DMS53 (cell line): ENCODE data around the gene EVI5.
A peak's percentile ranks its signal among the peaks of the same experiment; 100 is the strongest.

Experiments
- DNase-seq: peaks from one replicate; lab custom pipeline; 2025; lab: John Stamatoyannopoulos, UW

The EVI5 gene

DNA sequence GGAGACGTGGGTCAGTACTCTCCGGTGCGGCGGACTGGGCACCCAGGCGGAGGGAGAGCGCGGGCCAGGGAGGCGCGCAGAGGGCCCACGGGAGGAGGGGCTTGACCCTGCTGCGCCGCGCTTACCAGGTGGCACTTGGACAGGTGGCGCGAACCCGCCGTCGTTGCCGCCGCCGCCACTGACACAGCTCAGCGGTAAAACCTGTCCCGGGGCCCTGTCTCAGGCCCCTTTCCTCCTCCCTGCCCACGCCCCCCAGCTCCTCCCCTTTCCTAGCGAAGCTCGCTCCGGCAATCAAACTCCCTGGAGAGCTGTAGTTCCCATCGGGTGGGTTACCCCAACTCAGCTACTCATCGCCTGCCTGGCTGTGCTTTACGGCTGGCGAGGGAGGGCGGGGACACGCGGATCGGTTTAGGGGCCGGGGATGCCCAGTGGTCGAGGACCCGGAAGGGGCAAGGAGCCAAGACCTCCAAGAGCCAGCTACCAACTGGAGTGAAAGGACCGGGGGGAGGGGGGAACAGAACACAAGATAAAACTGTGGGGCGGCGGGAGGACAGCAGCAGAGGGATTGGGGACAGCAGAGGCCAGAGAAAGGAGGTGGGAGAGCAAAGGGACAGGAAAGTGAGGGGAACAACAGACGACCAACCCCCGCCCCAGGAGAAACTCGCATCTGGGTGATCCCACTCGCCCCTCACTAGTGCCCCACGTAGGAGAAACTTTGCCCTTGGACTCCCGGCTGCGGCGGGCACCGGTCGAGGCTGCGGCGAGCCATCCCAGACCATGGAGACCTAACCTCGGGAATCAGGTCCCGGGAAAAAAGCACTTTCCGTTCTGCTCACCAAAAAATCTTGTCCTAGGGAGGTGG lies 301.1 kb downstream of the EVI5 start:
- DNase-seq, result peak; percentile 93

DNA sequence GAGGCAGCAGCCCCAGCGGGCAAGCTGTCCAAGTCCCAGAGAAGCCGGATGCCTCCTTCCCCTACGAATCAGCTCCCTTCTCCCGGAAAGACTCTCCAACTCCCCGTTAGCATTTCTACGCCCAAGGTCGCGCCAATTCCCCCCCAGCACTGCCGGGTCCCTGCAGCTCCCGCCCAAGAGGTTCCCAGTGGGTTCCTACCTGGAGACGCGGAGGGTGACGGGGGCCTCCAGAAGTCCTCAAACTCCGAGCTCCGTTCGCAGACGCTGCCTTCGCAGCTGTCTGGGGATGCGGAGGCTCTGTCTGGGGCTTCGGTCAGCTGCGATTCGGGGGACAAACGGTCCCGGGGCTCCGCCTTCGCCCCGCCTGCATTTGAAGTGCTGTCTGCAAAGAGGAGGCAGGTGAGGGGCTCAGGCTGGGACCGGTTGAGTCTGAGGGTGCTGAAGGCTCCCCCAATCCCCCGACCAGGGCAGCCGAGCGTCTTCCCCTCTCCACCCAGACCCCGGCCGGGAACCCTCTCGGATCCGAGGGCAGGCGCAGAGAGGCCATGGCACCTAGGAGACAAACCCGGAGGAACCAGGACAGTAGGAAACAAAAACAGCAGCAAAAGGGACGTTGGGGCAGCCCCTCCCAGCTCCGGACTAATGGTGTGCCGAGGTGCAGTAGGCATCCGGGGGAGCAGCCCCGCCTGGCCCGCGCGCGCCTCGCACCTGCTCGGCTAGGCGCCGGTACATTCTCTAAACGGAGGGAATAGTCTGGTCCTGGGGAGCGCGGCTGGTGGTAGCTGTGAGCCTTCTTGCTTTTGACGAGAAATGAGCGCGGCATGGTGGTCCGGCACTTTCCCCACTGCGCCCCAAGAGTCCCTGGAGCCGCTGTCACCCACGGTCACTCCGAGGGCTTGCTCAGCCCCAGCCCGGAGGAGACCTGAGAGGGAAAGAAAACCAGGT lies 302.0 kb downstream of the EVI5 start:
- DNase-seq, result peak; percentile 88

GRCh38 chr1:92481971-92482664 lies 302.8 kb downstream of the EVI5 start:
- peak; percentile 41 for DNase-seq

- no peak for DNase-seq
These were observed 303.3 kb downstream of the EVI5 start for GRCh38 chr1:92481599-92481925.

DNA sequence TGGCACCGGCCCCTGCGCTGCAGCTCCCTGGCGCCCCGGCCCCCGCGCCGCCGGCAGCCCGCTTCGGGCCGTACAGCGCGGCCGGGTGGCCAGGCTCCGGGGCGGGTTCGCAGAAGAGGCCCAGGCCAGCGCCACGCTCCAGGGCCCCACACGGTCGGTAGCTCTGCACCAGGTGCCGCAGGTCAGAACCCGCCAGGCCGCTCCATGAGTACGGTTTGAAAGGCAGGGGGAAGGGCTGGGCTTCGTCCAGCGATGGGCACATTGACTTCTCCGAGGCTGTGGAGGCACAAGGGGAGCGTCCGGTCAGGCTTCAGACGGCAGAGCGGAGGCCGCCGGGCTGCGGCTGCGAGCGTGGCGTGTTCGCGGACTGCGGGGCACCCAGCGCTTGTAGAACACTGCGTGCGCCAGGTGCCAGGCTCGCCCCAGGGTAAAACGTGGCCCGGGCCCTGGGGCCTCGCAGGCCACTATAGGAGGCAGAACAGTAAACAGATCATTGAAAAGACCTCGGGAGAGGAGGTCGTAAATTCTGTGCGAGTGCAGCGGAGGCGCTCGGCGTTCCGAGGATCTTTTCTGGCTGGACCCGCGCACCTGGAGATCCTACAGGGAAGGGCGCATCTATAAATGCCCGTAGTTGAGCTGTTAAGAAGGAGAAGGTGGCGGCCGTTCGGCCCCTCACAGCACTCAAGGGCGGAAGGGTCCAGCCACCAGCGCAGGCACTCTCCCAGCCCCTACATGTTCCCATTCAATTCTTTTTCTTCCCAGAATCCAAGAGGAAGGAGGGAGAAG lies 303.9 kb downstream of the EVI5 start:
- DNase-seq, result no peak

- DNase-seq, result no peak
These were observed 304.6 kb downstream of the EVI5 start for GRCh38 chr1:92480200-92480812.

- no peak for DNase-seq
These were observed 305.3 kb downstream of the EVI5 start for GRCh38 chr1:92479587-92479986.

- no peak for DNase-seq
These were observed 306.5 kb downstream of the EVI5 start for GRCh38 chr1:92478393-92478792.

DNA sequence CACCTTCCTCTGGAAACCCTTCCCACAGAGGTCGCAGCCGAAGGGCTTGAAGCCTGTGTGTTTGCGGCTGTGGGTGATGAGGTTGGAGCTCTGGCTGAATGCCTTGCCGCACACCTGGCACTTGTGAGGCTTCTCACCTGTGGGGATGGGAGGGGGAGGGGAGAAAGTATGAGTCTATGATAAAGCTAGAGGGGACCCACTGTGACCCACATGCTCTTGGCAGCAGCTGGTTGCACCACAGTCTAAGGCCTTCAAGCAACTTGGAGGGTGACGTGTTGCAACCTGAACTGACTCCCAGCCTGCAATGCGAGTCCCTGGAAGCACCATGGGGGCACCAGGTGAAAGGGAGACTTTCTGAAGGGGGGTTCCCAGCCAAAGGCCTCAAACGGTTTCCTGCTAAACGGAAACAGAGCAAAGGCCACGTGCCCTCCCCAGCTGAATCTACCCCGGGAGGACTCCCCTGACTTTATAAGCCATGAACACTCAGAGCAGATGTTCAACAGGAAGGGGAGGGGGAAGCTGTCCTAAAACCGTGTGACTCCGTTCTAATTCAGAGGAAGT lies 308.8 kb downstream of the EVI5 start:
- DNase-seq, result no peak

GRCh38 chr1:92475029-92475428 lies 309.9 kb downstream of the EVI5 start:
- no peak for DNase-seq

- no peak for DNase-seq
These were observed 311.0 kb downstream of the EVI5 start for GRCh38 chr1:92473781-92474495.

- DNase-seq, result no peak
These were observed 314.7 kb downstream of the EVI5 start for GRCh38 chr1:92470216-92470615.

GRCh38 chr1:92466683-92467352 lies 318.1 kb downstream of the EVI5 start:
- DNase-seq, result no peak

- no peak for DNase-seq
These were observed 319.7 kb downstream of the EVI5 start for GRCh38 chr1:92465256-92465647.

DNA sequence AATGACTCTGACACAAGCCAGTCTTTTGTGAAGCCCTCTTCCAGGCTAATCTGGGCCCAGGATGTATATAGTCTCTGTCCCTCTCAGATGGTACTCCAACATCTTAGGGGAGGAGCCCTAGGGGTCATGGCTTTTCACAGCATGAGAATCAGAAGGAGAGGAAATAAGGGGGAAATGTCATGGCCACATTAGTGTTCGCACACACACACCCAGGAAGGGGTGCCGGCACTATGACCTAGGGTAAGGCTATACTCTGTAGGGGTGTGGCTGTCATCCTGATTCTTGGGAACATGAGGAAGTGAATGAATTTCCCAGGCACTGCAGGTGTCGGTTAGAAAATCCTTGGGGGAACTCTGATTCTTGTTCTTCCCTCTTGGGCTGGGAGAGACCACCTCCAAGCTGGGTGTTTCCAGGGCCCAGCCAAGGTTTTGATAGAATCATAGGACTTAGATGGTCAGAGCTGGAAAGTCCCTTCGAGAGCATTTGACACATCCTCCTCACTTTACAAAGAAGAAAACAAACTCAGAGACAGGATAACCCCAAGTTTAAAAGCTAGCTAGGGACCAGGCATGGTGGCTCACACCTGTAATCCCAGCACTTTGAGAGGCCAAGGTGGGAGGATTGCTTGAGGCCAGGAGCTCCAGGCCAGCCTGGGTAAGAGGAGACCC lies 320.2 kb downstream of the EVI5 start:
- DNase-seq, result no peak

GRCh38 chr1:92461364-92462097 lies 323.4 kb downstream of the EVI5 start:
- peak; percentile 19 for DNase-seq

GRCh38 chr1:92459871-92460320 lies 325.0 kb downstream of the EVI5 start:
- DNase-seq, result no peak
